NCI-H1436 treated with DMSO at 0.1 percent for 48 hours (cell line): ENCODE data around the gene DNHD1.

Source experiments
- DNase-seq: peaks from one replicate; lab custom pipeline; 2025; lab: John Stamatoyannopoulos, UW

Gene DNHD1

DNA sequence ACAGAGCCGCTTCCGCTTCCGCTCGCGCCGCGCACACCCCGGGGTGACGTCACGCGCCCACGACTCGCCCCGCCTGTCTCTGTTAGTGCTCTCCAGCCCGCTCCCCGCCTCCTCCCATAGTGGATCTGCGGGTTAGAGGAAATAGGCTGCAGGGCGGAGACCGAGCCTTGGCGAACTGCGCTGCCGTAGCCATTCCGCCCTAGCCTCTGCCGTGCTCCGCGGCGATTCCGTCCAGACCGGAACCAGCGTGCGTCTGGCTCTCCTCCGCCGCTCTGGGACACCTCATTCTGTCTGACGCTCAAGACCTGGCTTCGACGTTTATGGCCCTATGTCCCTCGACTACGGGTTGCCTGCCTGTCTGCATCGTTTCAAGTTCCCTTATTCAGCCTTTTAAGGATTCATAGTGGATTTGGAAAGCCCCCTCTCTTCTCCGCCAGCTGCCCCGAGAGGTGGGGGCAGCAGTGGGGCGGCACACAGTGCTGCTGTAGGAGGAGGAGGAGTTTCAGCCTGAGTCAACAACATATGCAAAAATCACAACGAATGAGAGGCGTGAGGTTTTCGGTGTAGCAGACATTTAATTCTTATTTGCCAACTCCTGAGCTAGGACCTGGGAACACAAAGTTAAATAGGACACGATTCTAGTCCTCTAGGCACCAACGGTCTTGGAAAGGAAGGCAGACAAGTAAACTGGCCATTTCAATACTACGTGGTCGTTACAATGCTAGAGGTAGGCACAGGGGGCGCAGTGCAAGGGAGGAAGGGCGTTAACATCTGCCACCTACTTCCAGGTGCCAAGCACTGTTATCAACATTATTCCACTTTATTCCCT is 115.3 kb downstream of the DNHD1 start, which contains the start of gene TAF10:
Gene TAF10 (minus strand): TSS at position 4 of the 829 bp plus-strand sequence. CDS start 27 bp downstream, outside the sequence.
- DNase-seq, result peak; percentile 33

DNA sequence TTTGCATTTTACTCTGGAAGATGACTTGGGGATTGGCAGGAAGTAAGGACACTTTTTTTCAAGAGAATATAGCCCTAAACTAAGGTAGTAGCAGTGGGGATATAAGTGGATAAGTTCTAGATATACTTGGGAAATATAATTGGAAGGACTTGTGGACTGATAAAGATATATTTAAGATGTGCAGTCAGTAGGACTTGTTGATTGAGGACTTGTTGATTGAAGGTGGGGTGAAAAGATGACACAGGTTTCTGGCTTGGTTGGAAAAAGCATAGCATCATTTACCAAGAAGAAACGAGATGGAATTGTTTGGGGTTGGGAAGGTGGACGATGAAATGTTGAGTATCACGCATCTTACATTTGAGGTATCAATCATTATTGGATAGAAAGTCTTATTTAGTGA is 116.4 kb downstream of the DNHD1 start:
- DNase-seq, result no peak

DNA sequence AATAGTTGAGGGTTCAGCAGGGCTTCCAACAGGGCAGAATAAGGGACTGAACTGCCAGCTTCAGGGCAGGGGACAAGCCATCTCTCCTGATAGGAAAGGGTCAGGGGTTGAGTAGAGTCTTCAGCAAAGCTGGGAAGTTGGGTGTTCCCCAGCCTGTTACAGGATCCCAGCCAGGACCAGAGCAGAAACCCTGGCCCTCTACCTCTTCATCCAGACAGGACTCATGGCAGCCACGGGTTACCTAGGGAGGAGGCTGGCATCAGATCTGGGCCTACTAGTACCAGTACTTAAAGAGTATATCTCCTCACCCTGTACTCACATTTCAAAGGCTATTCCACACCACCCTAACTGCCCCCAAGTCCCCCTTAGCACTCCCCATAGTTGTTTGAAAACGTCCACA is 117.4 kb downstream of the DNHD1 start:
- no peak for DNase-seq

DNA sequence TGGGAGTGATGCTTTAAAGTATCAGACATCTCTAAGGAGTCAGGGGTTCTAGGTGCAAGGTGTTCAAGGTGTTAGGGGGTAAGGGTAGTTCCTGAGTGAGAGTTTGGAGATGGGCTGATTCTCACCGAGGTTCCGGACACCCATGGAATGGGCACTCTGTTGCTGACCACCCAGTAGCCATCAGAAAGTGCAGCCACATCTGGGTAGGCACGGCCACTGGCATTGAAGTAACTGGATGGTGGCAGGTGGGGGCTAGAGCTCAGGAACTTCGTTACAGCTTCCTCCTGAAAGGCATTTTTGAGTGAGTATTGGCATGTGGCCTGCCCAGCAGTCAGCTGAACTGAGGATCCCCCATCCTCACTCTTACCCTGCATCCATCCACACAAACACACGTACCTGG is 118.0 kb downstream of the DNHD1 start:
- no peak for DNase-seq

DNA sequence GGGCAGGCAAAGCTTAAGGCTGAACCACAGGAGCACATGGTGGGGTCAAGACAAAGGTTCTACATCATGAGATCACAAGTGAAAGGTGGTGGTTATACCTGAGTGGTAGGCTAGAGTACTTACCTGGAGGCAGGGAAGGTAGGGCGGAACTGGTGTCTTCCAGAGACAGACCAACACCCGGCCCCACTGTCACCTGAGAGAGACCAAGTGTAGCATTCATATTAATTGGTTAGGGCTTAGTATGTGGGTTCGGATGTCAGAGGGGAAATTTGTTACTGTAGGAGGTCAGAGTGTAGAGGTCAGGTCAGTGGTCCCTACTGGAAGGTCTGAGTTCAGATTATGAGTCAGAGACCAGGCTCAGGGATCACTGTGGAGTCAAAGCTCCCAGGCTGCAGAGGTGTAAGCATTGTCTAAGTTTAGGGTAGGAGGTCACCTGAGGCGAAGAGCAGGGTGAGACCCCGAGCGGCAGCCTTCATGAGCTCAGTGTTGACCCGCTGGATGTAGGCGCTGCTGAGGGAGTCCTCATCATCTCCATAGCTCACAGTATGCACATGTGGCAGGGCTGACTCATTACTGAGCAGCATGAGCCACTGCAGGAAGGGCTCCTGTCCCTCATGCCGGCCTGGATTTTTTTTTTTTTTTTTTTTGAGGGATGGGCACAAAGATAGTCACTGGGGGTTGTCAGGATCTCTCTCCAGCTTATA is 119.0 kb downstream of the DNHD1 start:
- DNase-seq, result no peak

DNA sequence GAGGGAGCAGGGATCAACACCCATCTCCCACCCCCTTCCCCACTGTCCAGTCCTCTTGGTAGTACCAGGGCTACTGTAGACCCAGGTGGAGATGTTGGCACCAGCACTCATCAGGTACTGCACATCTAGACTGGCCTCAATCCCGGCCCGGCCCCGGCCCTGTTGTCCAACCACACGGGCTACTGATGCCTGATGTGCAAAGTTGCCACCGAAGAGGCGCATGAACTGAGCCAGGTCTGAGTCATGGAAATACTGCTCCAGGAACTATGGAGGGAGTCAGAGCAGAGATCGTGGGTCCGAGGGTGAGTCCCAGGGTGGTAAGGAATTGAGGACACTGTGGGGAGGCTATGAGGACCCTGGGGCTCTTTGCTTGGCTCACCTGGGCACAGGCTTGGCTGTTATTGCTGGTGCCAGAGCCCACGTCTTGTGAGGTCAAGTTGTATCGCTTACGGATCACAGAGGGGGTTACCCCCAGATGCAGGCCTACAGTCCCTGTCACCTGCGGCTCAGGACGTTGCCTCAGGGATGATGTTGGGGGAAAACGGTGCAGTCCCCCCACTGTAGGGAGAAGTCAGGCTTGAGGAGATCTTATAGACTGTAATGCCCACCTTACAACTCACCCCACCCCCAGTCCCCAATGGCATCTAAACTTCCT is 119.6 kb downstream of the DNHD1 start:
- no peak for DNase-seq

DNA sequence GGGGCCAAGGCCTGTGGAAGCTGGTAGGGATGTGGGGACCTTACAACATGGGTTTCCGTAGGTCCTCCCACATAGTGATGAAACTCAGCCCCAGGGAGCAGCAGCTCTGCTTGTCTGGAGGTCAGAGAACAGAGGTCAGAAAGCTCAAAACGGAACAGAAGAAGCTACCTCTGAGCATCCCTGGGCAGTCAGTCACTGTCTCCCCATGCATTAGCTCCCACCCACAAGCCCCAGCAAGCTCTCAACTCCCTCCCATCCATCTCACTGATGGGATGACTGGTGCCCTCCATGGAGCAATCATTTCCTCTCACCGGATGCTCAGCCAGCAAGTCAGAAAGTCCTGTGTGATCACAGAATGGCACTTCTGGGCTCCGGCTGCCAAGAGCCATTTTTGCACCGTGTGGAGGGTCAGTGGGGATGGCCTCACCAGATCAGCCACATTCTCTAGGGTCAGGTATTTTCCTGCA is 120.3 kb downstream of the DNHD1 start:
- DNase-seq, result no peak

DNA sequence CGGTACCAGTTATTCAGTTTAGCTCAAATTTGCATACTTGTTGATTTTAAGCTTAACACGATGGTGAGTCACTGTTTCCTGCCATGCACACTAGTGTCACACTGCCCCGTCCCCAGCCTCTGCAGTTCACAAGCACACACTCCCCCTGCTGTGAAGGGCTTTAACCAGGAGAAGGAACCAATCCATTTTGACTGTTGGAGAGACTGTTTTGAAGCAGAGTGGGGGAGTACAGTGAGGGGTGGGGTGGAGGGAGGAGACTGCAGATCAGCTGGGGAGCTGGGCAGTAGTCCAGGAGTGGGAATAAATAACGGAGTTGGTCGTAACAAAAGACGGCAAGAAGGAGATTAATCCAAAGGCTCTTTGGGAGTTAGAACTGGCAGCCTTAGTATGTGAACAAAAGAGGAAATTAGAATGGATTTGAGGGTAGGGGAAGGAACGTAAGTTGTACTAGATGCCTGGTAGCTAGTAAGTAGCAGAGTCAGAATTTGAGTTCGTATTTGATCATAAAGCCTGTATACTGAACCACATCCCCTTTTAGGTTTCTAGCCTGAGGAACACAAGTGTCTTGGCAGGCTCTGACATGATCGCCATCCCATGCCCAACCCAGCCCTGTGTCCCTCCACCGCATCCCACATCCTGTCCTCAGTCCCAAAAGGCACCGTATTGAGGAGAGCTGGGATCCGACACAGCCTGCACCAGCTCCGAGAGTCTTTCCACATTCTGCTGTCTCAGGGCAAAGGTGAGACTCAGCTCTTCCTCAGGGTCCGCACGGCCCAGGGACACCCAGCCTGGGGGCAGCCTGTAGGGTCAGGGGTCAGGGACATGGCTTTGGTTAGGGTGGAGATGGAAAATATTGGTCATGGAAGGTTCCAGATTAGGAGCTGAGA is 121.3 kb downstream of the DNHD1 start:
- no peak for DNase-seq

DNA sequence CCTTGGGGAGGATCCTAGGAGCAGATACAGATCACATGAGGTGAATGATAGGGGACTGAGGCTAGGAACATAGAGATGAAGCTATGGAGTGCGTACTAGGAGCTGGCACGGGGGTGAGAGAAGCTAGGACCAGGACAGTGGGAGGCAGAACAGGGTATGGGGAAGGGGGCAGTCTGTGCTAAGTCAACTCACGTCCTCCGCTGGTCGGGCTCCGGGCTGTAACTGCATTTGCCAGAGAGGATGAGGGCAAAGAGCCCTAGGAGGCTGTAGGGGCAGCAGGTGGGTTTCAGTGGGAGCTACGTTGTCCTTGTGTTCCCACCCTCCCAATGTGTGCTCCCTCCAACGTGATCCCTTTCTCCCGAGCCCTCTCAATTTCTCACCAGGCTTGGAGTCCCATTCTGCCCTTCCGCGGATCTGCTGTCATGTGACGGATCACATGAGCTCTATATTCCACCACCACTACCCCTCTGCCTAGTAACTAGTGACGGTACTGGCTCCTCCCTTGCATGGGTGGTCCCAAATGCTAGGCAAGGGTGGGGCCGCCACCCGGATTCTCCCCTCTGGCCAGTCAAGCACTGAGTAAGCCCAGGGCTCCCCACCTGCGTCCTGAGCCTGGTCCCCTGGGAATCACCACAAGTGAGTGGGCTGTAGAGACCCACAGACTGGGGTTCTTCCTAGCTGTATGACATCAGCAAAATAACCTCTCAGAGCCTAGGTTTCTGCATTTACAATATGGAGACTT is 122.1 kb downstream of the DNHD1 start, which contains the start of gene TPP1:
Gene TPP1 (minus strand): TSS at position 419 of the 742 bp plus-strand sequence. CDS start 22 bp downstream, at position 397.
- DNase-seq, result peak; percentile 63

DNA sequence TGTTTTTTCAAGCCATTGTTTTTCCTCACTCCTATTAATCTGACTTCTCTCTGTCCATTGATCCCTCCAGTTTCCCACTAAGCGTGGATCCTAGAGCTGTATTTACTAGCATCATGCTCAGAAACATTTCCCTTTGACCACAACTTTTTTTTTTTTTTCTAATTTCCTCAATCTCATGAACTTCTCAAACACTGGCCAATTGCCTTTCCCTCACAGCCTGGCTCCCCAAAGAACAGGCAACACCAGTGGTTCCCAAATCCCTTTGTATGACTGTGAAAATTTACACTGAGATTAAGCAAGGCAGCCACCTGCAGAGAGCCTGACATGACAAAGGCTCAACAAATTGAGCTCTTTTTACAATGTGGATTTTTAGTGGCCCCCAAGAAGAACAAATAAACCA is 123.6 kb downstream of the DNHD1 start:
- no peak for DNase-seq
